AG04450 (cell line): Measurements from ENCODE around the gene SMIM32. TPM values are rescaled to one million over a fixed set of nuclear protein-coding genes. Genes with fewer than 3 reads are reported as not detected.

Experiments
- CTCF ChIA-PET: fragments of 300-600, 350-600 bp; formaldehyde crosslinking; extraction: SDS; loops from one replicate; lab custom pipeline; 2022; ENCODE audit warnings: antibody characterized with exemption, inconsistent platforms; lab: Charles Lee
- POLR2A ChIA-PET: fragments of 350-600 bp; formaldehyde crosslinking; extraction: SDS; loops from one replicate; lab custom pipeline; 2021; ENCODE audit warnings: antibody characterized with exemption, inconsistent platforms; lab: Yijun Ruan, JAX
- DNase-seq: peaks from one replicate; pipeline ENCODE4 v3.0.0-alpha.2; 2011; ENCODE audit warnings: low read depth, low spot score
- H3K27ac ChIP-seq: one replicate; pipeline ENCODE4 v1.5.1; 2012; ENCODE audit warnings: low read depth, low read length, control low read depth
- H3K27me3 ChIP-seq: one replicate; pipeline ENCODE4 v1.6.0; 2012; ENCODE audit warnings: low read length; ENCODE audit not compliant: control insufficient read depth, insufficient read depth
- H3K4me3 ChIP-seq: 2 replicates; pipeline ENCODE4 v1.5.1; 2011; ENCODE audit warnings: mild to moderate bottlenecking, low read depth, low read length, control low read depth
- H3K9me3 ChIP-seq: 2 replicates; pipeline ENCODE4 v1.5.1; 2012; ENCODE audit warnings: low read length; ENCODE audit not compliant: control insufficient read depth, insufficient read depth
- CTCF ChIP-seq: IDR thresholded peaks from 2 replicates; pipeline ENCODE4 v1.5.1; 2011; ENCODE audit warnings: low read depth, low read length, control low read depth, inconsistent platforms
- polyA plus RNA-seq: library from polyadenylated mRNA; depleted of rRNA; stranded (reverse); fragments of >200 nt; gene quantifications from 2 replicates; pipeline ENCODE4 v1.2.3, GENCODE V29; 2011

SMIM32 gene
- polyA plus RNA-seq, 1 experiment, result not detected

GRCh38 chr5:136195971-136196820 lies 3.2 kb upstream of the SMIM32 start:
- no peak for DNase-seq

DNA sequence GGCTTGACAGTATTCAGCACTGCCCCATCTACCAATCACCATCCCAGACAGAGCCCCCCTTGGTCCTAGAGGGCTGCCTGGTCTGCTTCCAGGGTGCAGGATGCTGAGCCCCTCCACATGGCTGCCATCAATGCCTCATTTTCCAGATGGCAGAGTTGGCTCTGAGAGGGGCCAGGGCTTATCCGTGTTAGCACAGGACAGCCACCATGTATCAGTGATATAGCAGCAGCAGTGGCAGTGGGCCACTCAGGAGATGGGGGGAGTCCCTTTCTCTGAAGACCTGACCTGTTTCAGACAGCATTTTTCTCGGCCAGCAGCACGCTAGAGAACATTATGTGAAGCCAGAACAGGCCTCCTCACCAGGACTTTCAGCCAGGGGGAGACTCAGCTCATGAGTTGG lies 1.6 kb upstream of the SMIM32 start:
- POLR2A ChIA-PET, result no interaction called here
- TF ChIP-seq CTCF, result no peak
- DNase-seq, result no peak
- Histone ChIP-seq H3K4me3 (no peak overlapping the region), H3K27ac (no peak overlapping the region), H3K9me3 (no peaks in the 10 kb centered on the region; the same call in 1 of the 2 replicates), H3K27me3 (peaks cover 53% of the 10 kb centered on the region)
- CTCF ChIA-PET, result no interaction called here

More at GRCh38 chr5:136195971-136196820, 3.2 kb upstream of the SMIM32 start:
- ChIA-PET POLR2A (no interaction called here), CTCF (no interaction called here)
- peaks cover 53% of the 10 kb centered on the region for H3K27me3 ChIP-seq
- H3K4me3 ChIP-seq, result no peak overlapping the region
- no peak for TF ChIP-seq CTCF
- H3K9me3 ChIP-seq, result no peaks in the 10 kb centered on the region; the same call in 1 of the 2 replicates
- H3K27ac ChIP-seq, result no peak overlapping the region

GRCh38 chr5:136193322-136193935 lies 467 bp upstream of the SMIM32 start:
- Histone ChIP-seq H3K27ac (no peak overlapping the region), H3K4me3 (no peak overlapping the region; the same call in 1 of the 2 replicates), H3K9me3 (no peaks in the 10 kb centered on the region; the same call in 1 of the 2 replicates), H3K27me3 (peaks cover 51% of the 10 kb centered on the region)
- no peak for DNase-seq
- POLR2A ChIA-PET, result no interaction called here
- no peak for TF ChIP-seq CTCF
- CTCF ChIA-PET, result no interaction called here

DNA sequence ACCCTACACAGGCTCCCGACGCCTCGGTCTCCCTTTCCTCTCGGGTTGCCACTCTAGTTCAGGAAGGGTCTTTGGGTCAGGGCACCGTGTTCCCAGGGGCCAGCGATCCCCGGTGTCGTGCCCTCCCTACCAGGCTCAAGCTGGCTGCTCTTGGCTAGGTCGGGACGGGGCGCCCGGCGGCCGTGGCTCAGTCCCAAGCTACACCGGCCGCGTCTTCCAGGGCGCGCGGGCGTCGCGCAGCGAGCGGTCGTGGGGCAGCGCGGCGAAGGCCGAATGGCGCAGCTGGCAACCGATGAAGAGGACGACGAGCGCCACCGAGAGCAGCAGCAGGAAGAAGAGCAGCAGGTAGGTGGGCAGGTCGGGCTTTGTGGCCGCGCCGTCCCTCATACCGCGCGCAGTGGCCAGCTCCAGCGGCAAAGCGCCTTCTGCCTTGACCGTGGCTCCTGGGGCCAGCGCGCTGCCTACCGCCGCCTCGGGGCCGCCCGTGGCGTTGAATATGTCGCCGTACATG lies 892 bp downstream of the SMIM32 start:
- Histone ChIP-seq H3K4me3 (peak overlapping the region; percentile 27), H3K27me3 (peaks cover 51% of the 10 kb centered on the region), H3K9me3 (no peaks in the 10 kb centered on the region; the same call in 1 of the 2 replicates), H3K27ac (no peak overlapping the region)
- DNase-seq, result no peak
- no peak for TF ChIP-seq CTCF
- ChIA-PET POLR2A (no interaction called here), CTCF (no interaction called here)
